Muscle layer of duodenum (tissue), 2 donors: ENCODE results near the gene GRWD1.

ENCODE experiments used
- H3K27ac ChIP-seq: one replicate; pipeline ENCODE4 v1.7.0; 2013; ENCODE audit warnings: mild to moderate bottlenecking, low read length
- H3K27me3 ChIP-seq: one replicate; pipeline ENCODE4 v1.7.0; 2013; ENCODE audit warnings: low read depth, mild to moderate bottlenecking, control low read depth, low read length
- H3K36me3 ChIP-seq, 2 donors: one replicate each; pipeline ENCODE4 v1.7.0; 2013; ENCODE audit warnings: low read length in 2 of 2, control low read depth in 1 of 2, mild to moderate bottlenecking in 1 of 2; ENCODE audit not compliant: insufficient read depth in 2 of 2, control insufficient read depth in 1 of 2
- H3K4me1 ChIP-seq, 2 donors: one replicate each; pipeline ENCODE4 v1.7.0; 2013; ENCODE audit warnings: low read length in 2 of 2, mild to moderate bottlenecking in 2 of 2, control low read depth in 1 of 2, moderate library complexity in 1 of 2; ENCODE audit not compliant: insufficient read depth in 2 of 2, control insufficient read depth in 1 of 2
- H3K4me3 ChIP-seq, 2 donors: one replicate each; pipeline ENCODE4 v1.7.0; 2013; ENCODE audit warnings: low read length in 2 of 2, low read depth in 1 of 2, mild to moderate bottlenecking in 1 of 2
- H3K9me3 ChIP-seq, 2 donors: one replicate each; pipeline ENCODE4 v1.7.0; 2013; ENCODE audit warnings: low read length in 2 of 2, control low read depth in 1 of 2, mild to moderate bottlenecking in 1 of 2; ENCODE audit not compliant: control insufficient read depth in 1 of 2
- donor health status: healthy.

GRWD1 gene

DNA sequence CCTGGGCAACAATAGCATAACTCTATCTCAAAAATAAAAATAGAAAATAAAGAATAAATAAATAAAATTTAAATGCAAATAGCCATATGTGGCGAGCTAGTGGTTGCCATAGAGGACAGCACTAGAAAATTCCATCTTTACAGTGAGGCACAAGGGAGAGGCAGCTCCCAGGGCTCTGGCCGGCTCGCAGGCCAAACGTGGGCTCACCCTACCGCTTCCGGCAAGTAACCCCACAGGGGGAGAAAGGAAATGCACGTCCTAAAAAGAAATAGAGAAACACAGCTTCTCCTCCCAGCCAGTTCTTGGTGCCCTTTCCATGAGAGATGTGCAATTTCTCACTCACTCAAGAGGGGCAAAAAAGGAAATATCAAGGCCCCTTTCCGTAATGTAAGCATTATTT is 12.4 kb upstream of the GRWD1 start:
- Histone ChIP-seq H3K4me1 (no peaks in the 10 kb centered on the region), H3K27ac (no peak overlapping the region), H3K36me3 (no peaks in the 10 kb centered on the region), H3K27me3 (no peaks in the 10 kb centered on the region), H3K9me3 (no peaks in the 10 kb centered on the region), H3K4me3 (no peak overlapping the region)

DNA sequence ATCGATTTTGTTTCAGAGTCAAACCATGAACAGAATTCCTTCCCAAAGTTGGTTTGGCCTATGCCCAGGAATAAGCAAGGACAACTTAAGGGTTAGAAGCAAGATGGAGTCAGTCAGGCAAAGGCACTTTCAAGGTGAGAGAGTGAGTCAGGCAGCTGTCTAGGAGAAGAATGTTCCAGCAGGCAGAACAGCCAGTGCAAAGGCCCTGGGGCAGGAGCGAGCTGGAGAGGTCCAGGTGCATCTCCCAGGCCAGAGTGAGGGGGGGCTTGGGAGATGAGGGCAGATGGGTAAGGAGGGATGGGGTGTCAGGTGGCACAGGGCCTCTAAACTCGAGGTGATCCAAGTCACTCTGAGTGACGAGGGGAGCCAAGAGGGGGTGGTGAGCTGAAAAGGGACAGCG is 9.2 kb upstream of the GRWD1 start:
- Histone ChIP-seq H3K27me3 (peaks cover 4% of the 10 kb centered on the region), H3K4me1 (no peaks in the 10 kb centered on the region), H3K36me3 (no peaks in the 10 kb centered on the region), H3K27ac (no peak overlapping the region), H3K4me3 (no peak overlapping the region), H3K9me3 (no peaks in the 10 kb centered on the region)

DNA sequence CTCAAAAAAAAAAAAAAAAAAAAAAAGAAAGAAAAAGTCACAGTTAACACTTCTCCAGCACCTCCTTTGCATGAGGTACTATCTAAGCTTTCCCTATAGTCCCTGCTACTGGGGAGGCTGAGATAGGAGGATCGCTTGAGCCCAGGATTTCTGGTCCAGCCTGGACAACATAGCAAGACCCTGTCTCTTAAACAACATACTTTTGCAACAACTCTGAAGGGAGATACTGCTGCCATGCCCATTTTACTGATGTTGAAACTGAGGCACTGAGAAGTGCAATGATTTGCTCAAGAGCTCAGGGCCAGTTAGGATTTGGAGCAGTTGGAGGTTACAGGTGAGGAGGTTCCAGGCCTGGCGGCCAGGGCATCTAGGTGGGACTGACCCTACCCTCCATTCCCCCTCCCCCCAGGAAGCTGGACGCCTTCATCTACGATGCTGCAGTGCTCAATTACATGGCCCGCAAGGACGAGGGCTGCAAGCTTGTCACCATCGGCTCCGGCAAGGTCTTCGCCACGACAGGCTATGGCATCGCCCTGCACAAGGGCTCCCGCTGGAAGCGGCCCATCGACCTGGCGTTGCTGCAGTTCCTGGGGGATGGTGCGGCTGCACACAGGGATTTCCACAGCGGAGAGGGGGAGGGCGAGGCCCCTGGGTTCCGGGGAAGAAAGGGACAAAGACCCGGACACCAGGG is 4.3 kb upstream of the GRWD1 start:
- Histone ChIP-seq H3K27me3 (peaks cover 17% of the 10 kb centered on the region), H3K36me3 (no peaks in the 10 kb centered on the region), H3K27ac (no peak overlapping the region), H3K9me3 (no peaks in the 10 kb centered on the region), H3K4me3 (no peak overlapping the region), H3K4me1 (peaks cover 12 to 20% of the 10 kb centered on the region in 2 donors)

GRCh38 chr19:48442116-48443035 is 3.4 kb upstream of the GRWD1 start:
- Histone ChIP-seq H3K4me3 (no peak overlapping the region), H3K9me3 (no peaks in the 10 kb centered on the region), H3K4me1 (peaks cover 13 to 24% of the 10 kb centered on the region in 2 donors), H3K27me3 (peaks cover 17% of the 10 kb centered on the region), H3K27ac (no peak overlapping the region), H3K36me3 (peaks cover 0 to 2% of the 10 kb centered on the region in 2 donors)

DNA sequence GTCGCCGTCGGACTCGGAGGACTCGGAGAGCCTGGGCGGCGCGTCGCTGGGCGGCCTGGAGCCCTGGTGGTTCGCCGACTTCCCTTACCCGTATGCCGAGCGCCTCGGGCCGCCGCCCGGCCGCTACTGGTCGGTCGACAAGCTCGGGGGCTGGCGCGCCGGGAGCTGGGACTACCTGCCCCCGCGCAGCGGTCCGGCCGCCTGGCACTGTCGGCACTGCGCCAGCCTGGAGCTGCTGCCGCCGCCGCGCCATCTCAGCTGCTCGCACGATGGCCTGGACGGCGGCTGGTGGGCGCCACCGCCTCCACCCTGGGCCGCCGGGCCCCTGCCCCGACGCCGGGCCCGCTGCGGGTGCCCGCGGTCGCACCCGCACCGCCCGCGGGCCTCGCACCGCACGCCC is 2.5 kb upstream of the GRWD1 start:
- H3K4me1 ChIP-seq: peaks cover 13 to 24% of the 10 kb centered on the region in 2 donors
- no peak overlapping the region for H3K27ac ChIP-seq
- H3K9me3 ChIP-seq: no peaks in the 10 kb centered on the region
- H3K4me3 ChIP-seq: no peak overlapping the region
- H3K27me3 ChIP-seq: peaks cover 17% of the 10 kb centered on the region
- H3K36me3 ChIP-seq: peaks cover 8 to 10% of the 10 kb centered on the region in 2 donors

DNA sequence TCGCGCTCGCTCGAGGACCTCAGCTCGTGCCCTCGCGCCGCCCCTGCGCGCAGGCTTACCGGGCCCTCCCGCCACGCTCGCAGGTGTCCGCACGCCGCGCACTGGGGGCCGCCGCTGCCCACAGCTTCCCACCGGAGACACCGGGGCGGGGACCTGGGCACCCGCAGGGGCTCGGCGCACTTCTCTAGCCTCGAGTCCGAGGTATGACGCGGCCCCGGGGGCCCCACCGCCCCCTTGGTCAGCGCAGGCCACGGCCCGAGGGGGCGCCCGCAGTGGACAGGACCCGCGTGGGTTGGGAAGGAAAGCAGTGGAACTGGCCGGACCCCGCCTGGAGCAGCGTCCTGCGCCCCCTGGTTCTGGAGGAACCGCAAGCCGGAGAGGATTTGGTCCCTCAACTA is 2.1 kb upstream of the GRWD1 start:
- Histone ChIP-seq H3K9me3 (no peaks in the 10 kb centered on the region), H3K4me1 (peaks cover 13 to 24% of the 10 kb centered on the region in 2 donors), H3K27me3 (peaks cover 17% of the 10 kb centered on the region), H3K27ac (no peak overlapping the region), H3K4me3 (peak overlapping the region in 1 of 2 donors; percentile 95), H3K36me3 (peaks cover 13 to 15% of the 10 kb centered on the region in 2 donors)

GRCh38 chr19:48444129-48444935 is 1.5 kb upstream of the GRWD1 start:
- peaks cover 14 to 18% of the 10 kb centered on the region in 2 donors for H3K36me3 ChIP-seq
- no peaks in the 10 kb centered on the region for H3K9me3 ChIP-seq
- peaks cover 17% of the 10 kb centered on the region for H3K27me3 ChIP-seq
- peaks cover 13 to 24% of the 10 kb centered on the region in 2 donors for H3K4me1 ChIP-seq
- no peak overlapping the region for H3K27ac ChIP-seq
- H3K4me3 ChIP-seq: peak overlapping the region; percentile 88 to 95

DNA sequence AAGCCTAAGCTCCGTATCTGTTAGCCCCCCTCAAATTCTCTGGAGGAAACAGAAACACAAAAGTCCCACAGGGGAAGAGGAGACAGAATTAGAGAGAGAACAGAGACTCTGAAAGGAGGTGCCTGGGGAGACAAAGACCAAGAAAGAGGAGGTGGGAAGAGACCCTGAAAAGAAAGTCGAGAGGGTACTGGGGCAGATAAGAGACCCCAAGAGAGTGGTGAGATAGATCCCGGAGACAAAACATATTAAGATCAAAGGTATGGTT is 915 bp upstream of the GRWD1 start:
- Histone ChIP-seq H3K4me1 (peaks cover 13 to 24% of the 10 kb centered on the region in 2 donors), H3K27me3 (peaks cover 17% of the 10 kb centered on the region), H3K36me3 (peaks cover 14 to 21% of the 10 kb centered on the region in 2 donors), H3K4me3 (peak overlapping the region; percentile 88 to 95), H3K27ac (no peak overlapping the region), H3K9me3 (no peaks in the 10 kb centered on the region)

GRCh38 chr19:48445256-48445605 is 552 bp upstream of the GRWD1 start:
- Histone ChIP-seq H3K4me1 (peaks cover 13 to 24% of the 10 kb centered on the region in 2 donors), H3K4me3 (peak overlapping the region; percentile 88 to 95), H3K27me3 (peaks cover 17% of the 10 kb centered on the region), H3K36me3 (peaks cover 18 to 24% of the 10 kb centered on the region in 2 donors), H3K27ac (peak overlapping the region; percentile 94), H3K9me3 (no peaks in the 10 kb centered on the region)

DNA sequence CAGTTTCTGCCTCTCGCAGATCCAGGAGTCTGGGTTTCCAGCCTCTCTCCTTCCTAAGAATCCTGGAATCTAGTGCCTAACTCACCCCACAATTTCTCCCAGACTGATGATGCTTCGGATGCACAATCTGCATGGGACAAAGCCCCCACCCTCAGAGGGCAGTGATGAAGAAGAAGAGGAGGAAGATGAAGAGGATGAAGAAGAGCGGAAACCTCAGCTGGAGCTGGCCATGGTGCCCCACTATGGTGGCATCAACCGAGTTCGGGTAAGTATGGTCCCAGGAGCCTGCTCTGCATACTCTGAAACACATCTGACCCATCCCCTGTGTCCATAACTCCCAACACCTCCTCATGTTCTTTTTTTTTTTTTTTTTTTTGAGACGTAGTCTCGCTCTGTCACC is 796 bp downstream of the GRWD1 start:
- peaks cover 30 to 37% of the 10 kb centered on the region in 2 donors for H3K36me3 ChIP-seq
- H3K4me1 ChIP-seq: peaks cover 13 to 24% of the 10 kb centered on the region in 2 donors
- no peaks in the 10 kb centered on the region for H3K9me3 ChIP-seq
- H3K27me3 ChIP-seq: peaks cover 14% of the 10 kb centered on the region
- peak overlapping the region; percentile 88 to 95 for H3K4me3 ChIP-seq
- H3K27ac ChIP-seq: peak overlapping the region; percentile 94

GRCh38 chr19:48448563-48448962 is 2.8 kb downstream of the GRWD1 start:
- no peak overlapping the region for H3K4me3 ChIP-seq
- no peaks in the 10 kb centered on the region for H3K9me3 ChIP-seq
- peaks cover 32 to 53% of the 10 kb centered on the region in 2 donors for H3K36me3 ChIP-seq
- H3K27me3 ChIP-seq: peaks cover 7% of the 10 kb centered on the region
- no peak overlapping the region for H3K27ac ChIP-seq
- peaks cover 13 to 21% of the 10 kb centered on the region in 2 donors for H3K4me1 ChIP-seq
